ENCODE data around the gene NDUFV2.

The NDUFV2 gene

DNA sequence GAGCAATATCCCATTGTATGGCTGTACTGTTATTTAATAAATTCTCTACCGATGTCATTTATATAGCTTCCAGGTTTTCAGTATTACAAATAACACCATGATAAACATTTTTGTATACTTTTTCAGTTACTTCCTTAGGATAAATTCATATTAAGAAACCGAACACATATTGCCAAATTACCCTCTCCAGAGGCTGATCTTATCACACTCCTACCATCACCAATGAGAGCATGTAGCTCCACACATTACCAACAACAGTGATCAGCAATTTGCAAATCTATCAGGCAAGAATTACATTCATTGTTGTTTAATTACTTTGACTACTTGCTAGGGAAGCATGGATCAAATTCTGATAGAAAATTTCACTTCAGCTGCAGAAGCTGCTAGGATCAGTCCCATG is 5.8 kb upstream of the NDUFV2 start:
- no peak for FAIRE-seq

GRCh38 chr18:9097349-9097748 is 5.2 kb upstream of the NDUFV2 start:
- no peak for DNase-seq (ENCODE audit: insufficient read length, low spot score)
- FAIRE-seq: no peak
- no peak for TF ChIP-seq CTCF (IDR thresholded peaks at IDR 0.05; ENCODE audit: insufficient read depth, missing control alignments)

More for the DNA sequence above, 5.8 kb upstream of the NDUFV2 start:
- TF ChIP-seq CTCF (IDR thresholded peaks at IDR 0.05; ENCODE audit: insufficient read depth, missing control alignments): no peak
- no peak for DNase-seq (ENCODE audit: insufficient read length, low spot score)

DNA sequence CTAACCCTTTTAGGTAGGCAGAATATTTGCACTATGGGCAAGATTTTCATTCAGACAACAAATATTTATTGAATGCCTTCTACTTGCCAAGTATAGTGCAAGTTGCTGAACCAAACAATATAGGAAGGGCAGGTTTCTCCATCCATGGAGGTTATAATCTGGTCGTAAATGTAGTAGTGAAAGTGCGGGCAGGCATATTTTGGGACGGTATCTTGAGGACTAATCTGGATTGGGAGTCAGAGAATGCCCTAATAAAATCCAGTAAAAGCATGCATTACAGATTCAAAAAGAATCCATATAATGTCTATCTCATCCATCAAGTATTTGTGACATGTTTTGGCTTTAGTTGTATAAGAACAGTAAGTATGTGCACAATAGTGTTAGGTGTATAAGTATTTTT is 1.7 kb upstream of the NDUFV2 start:
- FAIRE-seq (no peak), DNase-seq (ENCODE audit: insufficient read length, low spot score) (no peak)
- TF ChIP-seq CTCF (IDR thresholded peaks at IDR 0.05; ENCODE audit: insufficient read depth, missing control alignments): no peak

- TF ChIP-seq CTCF (IDR thresholded peaks at IDR 0.05; ENCODE audit: insufficient read depth, missing control alignments): no peak
- FAIRE-seq (no peak), DNase-seq (ENCODE audit: insufficient read length, low spot score) (no peak)
Observed at GRCh38 chr18:9101730-9102507, 580 bp upstream of the NDUFV2 start.

DNA sequence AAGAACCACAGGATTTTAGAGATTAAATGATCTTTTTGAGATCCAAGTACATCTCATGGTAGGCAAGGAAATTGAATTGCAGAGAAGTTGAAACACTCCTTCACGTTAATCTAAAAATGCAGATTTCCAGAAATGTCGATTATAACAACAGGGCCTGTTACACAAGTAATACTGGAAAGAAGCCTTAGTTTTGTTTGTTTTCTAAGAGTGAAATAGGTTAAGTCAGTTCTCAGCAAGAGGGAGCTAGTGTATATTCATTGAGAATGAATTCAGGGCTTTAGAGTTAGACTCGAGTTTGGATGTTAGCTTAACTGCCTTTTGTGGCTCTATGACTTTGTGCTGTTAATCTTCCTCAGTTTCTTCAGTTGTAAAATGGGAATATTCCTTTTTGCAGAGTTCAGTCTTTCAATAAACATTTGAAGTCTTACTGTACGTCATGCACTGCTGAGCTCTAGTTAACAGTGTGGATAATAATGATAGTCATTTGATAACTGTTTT is 926 bp downstream of the NDUFV2 start:
- DNase-seq (ENCODE audit: insufficient read length, low spot score): no peak
- peak; percentile 77 for FAIRE-seq
- peak; percentile 16 for TF ChIP-seq CTCF (IDR thresholded peaks at IDR 0.05; ENCODE audit: insufficient read depth, missing control alignments)

DNA sequence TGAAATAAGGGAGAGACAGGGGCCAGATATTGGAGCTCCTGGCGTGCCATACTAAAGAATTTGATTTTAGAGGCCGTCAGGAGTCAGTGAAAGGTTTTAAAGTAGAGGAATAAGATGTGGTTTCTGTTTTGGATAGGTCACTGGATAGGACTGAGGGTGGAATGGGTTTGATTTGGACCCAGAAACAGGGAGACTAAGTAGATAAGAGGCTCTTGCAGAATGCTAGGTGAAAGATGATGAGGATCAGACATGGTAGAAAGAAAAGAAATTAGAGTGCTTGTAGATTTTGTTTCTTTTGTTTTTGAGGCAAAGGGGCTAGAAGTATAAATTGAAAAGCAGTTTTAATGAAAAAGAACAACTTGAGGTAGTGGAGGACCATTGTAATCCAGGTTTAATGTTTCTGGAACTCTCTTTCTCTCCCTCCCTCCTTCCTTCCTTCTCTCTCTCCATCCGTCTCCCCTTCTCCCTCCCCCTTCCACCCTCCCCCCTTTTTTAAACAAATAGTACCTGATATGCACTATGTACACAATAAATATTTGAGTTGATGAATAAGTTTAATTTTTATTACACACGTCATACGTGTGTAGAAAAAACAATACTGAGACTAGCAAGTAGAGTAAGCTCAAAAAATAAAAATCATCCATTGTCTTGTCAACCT is 1.9 kb downstream of the NDUFV2 start:
- peak; percentile 6 for FAIRE-seq
- no peak for TF ChIP-seq CTCF (IDR thresholded peaks at IDR 0.05; ENCODE audit: insufficient read depth, missing control alignments)
- DNase-seq (ENCODE audit: insufficient read length, low spot score): no peak

DNA sequence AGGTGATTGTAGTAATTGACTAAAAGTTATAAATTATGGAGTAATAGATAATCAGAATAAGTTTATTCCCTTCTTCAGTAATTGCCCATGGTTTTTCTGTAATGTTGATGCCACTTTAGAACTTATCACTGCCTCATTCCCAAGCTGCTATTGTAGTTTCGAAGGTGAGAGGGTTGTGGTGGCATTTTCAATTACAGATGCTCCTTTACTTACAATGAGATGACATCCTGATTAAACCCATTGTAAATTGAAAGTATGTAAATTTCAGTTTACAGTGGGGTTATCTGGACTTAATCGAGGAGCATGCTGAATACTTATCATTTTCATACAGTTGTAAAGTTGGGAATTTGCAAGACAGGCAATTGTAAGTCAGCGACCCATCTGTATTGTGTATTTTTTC is 2.9 kb downstream of the NDUFV2 start:
- FAIRE-seq: peak; percentile 84
- no peak for DNase-seq (ENCODE audit: insufficient read length, low spot score)
- no peak for TF ChIP-seq CTCF (IDR thresholded peaks at IDR 0.05; ENCODE audit: insufficient read depth, missing control alignments)

All from D721Med (cell line).